OCI-LY3 (cell line): ENCODE data around the gene FGG.

Experiments used
- H2AFZ ChIP-seq: fragments of 200-600, 300-600 bp; shearing (Covaris generic); 2 replicates; pipeline ENCODE4 v1.6.0; 2014; ENCODE audit warnings: antibody characterized with exemption, low read depth, low read length
- H3K27ac ChIP-seq: fragments of 200-600, 300-600 bp; sonication (generic); 2 replicates; pipeline ENCODE4 v1.5.1; 2014; ENCODE audit warnings: mild to moderate bottlenecking, low read length, moderate library complexity, mixed read lengths
- H3K27me3 ChIP-seq: fragments of 200-600, 300-600 bp; sonication (generic); 2 replicates; pipeline ENCODE4 v1.6.1; 2014; ENCODE audit warnings: low read depth, low read length, mixed read lengths
- H3K36me3 ChIP-seq: fragments of 200-600, 300-600 bp; sonication (generic); replicated peaks from 2 replicates; pipeline ENCODE3; 2014; ENCODE audit warnings: low read depth, low read length, mixed read lengths
- H3K4me1 ChIP-seq: fragments of 300-600, 200-600 bp; sonication (generic); 2 replicates; pipeline ENCODE4 v1.6.1; 2014; ENCODE audit warnings: low read length, mixed read lengths
- H3K4me2 ChIP-seq: fragments of 200-600, 300-600 bp; sonication (generic); 2 replicates; pipeline ENCODE4 v1.6.1; 2014; ENCODE audit warnings: low read length, mixed read lengths
- H3K4me3 ChIP-seq: fragments of 300-600, 200-600 bp; sonication (generic); 2 replicates; pipeline ENCODE4 v1.5.1; 2014; ENCODE audit warnings: antibody characterized with exemption, mild to moderate bottlenecking, low read length, moderate library complexity
- H3K79me2 ChIP-seq: fragments of 300-600, 200-600 bp; shearing (Covaris generic); 2 replicates; pipeline ENCODE4 v1.6.1; 2014; ENCODE audit warnings: mild to moderate bottlenecking, low read length, mixed read lengths
- H3K9ac ChIP-seq: fragments of 300-600, 200-600 bp; shearing (Covaris generic); 2 replicates; pipeline ENCODE4 v1.6.0; 2014; ENCODE audit warnings: mild to moderate bottlenecking, low read length, moderate library complexity
- H3K9me3 ChIP-seq: fragments of 200-600, 300-600 bp; shearing (Covaris generic); 2 replicates; pipeline ENCODE4 v1.6.1; 2014; ENCODE audit warnings: low read length, mixed read lengths; ENCODE audit not compliant: insufficient read depth
- H4K20me1 ChIP-seq: fragments of 200-600, 300-600 bp; sonication (generic); 2 replicates; pipeline ENCODE4 v1.6.1; 2016; ENCODE audit warnings: low read length, mixed read lengths; ENCODE audit not compliant: insufficient read depth
- CTCF ChIP-seq: fragments of 200-600, 300-600 bp; sonication (generic); IDR thresholded peaks from 2 replicates; pipeline ENCODE4 v1.5.1; 2014; ENCODE audit warnings: antibody characterized with exemption, low read length, low read depth
- EZH2phosphoT487 ChIP-seq: fragments of 200-600 bp; shearing (Covaris generic); IDR thresholded peaks from 2 replicates; pipeline ENCODE4 v1.6.1; 2018; ENCODE audit warnings: antibody characterized with exemption, mixed run types, low read depth

The FGG gene

GRCh38 chr4:154617820-154618317 lies 5.4 kb upstream of the FGG start:
- H3K36me3 ChIP-seq: no peaks in the 10 kb centered on the region
- TF ChIP-seq CTCF (no peak), EZH2phosphoT487 (no peak)
- peaks cover 14% of the 10 kb centered on the region; the same call in 1 of the 2 replicates for H3K4me1 ChIP-seq
- H3K4me3 ChIP-seq: no peak overlapping the region
- H3K9ac ChIP-seq: no peak overlapping the region
- H2AFZ ChIP-seq: no peak overlapping the region
- no peak overlapping the region for H3K27ac ChIP-seq
- H3K9me3 ChIP-seq: no peaks in the 10 kb centered on the region
- H3K79me2 ChIP-seq: no peaks in the 10 kb centered on the region
- H3K27me3 ChIP-seq: no peaks in the 10 kb centered on the region
- no peaks in the 10 kb centered on the region for H4K20me1 ChIP-seq
- H3K4me2 ChIP-seq: no peak overlapping the region

- no peaks in the 10 kb centered on the region for H4K20me1 ChIP-seq
- no peaks in the 10 kb centered on the region for H3K36me3 ChIP-seq
- H3K4me3 ChIP-seq: no peak overlapping the region
- no peak overlapping the region for H3K27ac ChIP-seq
- no peak overlapping the region for H3K4me2 ChIP-seq
- H3K79me2 ChIP-seq: no peaks in the 10 kb centered on the region
- TF ChIP-seq CTCF (no peak), EZH2phosphoT487 (no peak)
- peaks cover 9% of the 10 kb centered on the region; the same call in 1 of the 2 replicates for H3K4me1 ChIP-seq
- H3K9ac ChIP-seq: no peak overlapping the region
- no peak overlapping the region for H2AFZ ChIP-seq
- H3K27me3 ChIP-seq: no peaks in the 10 kb centered on the region
- no peaks in the 10 kb centered on the region for H3K9me3 ChIP-seq
Observed at GRCh38 chr4:154616731-154617130, 4.3 kb upstream of the FGG start.

- H3K9me3 ChIP-seq: no peaks in the 10 kb centered on the region
- H3K27me3 ChIP-seq: no peaks in the 10 kb centered on the region
- TF ChIP-seq EZH2phosphoT487 (no peak), CTCF (no peak)
- no peak overlapping the region for H3K9ac ChIP-seq
- no peak overlapping the region for H3K4me2 ChIP-seq
- no peak overlapping the region for H3K27ac ChIP-seq
- H4K20me1 ChIP-seq: no peaks in the 10 kb centered on the region
- H2AFZ ChIP-seq: no peak overlapping the region
- H3K79me2 ChIP-seq: no peaks in the 10 kb centered on the region
- no peaks in the 10 kb centered on the region for H3K36me3 ChIP-seq
- H3K4me3 ChIP-seq: no peak overlapping the region
- peaks cover 9% of the 10 kb centered on the region; the same call in 1 of the 2 replicates for H3K4me1 ChIP-seq
Observed at GRCh38 chr4:154616287-154616686, 3.8 kb upstream of the FGG start.

- H4K20me1 ChIP-seq: no peaks in the 10 kb centered on the region
- no peaks in the 10 kb centered on the region for H3K79me2 ChIP-seq
- TF ChIP-seq CTCF: no peak
- no peak for TF ChIP-seq EZH2phosphoT487
- no peak overlapping the region for H3K9ac ChIP-seq
- H3K27me3 ChIP-seq: no peaks in the 10 kb centered on the region
- H3K4me2 ChIP-seq: no peak overlapping the region
- no peaks in the 10 kb centered on the region for H3K36me3 ChIP-seq
- H3K9me3 ChIP-seq: no peaks in the 10 kb centered on the region
- H3K4me3 ChIP-seq: no peak overlapping the region
- peaks cover 9% of the 10 kb centered on the region; the same call in 1 of the 2 replicates for H3K4me1 ChIP-seq
- no peak overlapping the region for H3K27ac ChIP-seq
- H2AFZ ChIP-seq: no peak overlapping the region
Observed at GRCh38 chr4:154615211-154615610, 2.8 kb upstream of the FGG start.
